ENCODE results near the gene CDH22. TPM values are rescaled to one million over a fixed set of nuclear protein-coding genes. Genes with fewer than 3 reads are reported as not detected.

The CDH22 gene
- total RNA-seq, 4 donors from 2014 or later, result 0.11 to 2.3 (median 0.76) TPM

DNA sequence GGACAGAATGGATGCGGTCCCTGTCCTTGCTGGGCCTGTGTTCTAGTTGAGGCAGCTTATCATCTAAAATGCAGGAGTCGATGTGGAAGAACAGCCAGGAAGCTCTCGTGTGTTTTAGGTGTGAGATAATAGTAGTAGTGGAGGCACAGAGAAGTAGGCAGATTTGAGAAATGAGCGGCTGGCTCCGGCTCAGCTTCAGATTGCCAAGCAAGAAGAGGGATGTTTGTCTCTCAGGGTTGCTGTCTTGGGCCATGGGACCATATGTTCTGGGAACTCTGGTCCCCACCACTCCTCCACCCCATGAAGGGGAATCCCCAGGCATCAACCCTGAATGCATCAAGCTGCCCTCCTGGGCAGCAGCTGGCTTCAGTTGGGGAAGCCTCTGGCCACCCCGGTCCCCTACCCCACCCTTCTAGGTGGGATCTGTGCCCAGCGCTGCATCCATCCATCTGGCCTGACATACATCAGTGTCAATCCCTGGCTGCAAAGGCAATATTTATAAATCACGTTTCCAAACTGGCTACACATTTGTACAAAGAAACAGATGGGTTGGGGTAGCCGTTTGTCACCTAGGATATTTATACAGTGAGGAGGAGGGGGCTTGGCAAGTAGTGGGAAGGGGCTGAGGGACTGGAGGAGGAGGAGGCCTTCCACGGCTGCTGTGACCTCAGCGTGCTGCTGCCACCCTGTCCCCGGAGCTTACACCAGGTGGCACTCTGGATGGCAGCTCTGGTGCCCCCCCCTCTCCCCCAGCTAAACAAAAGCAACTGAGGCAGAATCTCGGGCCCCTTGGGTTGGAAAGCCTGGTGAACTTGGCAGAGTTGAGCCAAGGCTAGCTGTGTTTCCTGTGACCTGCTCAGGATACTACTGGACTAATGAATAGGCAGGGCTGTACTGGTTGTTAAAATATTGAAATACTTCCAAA, 125.8 kb downstream of the CDH22 start:
- intact Hi-C loops (cut with DNase I), result no loop called here
- no peak for DNase-seq

DNA sequence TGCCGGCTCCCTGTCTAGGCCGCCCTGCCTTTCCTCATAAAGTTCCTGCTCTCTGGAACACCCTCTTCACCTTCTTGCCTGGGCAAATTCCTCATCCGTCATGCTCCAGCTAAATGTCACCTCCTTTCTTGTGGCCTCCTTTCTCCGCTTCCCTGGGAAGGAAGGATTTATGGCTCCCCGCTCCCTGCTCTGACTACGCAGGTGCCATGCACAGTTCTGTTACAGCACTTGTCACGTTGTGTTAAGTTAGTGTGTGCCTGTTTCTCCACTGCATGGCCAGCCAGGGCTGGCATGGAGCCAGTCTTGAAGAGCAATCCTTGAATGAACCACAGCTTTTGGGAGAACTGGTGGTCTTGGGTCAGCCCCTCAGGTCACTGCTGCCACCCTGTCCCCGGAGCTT, 128.4 kb downstream of the CDH22 start:
- 47 to 56% methylated on average over 7 of the region's 8 CpGs for WGBS, 2 donors
- H3K4me1 ChIP-seq, result peaks cover 0 to 3% (median 0%) of the 10 kb centered on the region in 3 donors
- H3K9me3 ChIP-seq, result no peaks in the 10 kb centered on the region
- no peak overlapping the region for H3K4me3 ChIP-seq
- intact Hi-C loops (cut with DNase I), result loop anchor here (10.0 kb wide), 1 partner anchor 155 kb away; the partner anchor contains the start of gene SLC12A5
- DNase-seq, result no peak
- TF ChIP-seq, protein P1, sequence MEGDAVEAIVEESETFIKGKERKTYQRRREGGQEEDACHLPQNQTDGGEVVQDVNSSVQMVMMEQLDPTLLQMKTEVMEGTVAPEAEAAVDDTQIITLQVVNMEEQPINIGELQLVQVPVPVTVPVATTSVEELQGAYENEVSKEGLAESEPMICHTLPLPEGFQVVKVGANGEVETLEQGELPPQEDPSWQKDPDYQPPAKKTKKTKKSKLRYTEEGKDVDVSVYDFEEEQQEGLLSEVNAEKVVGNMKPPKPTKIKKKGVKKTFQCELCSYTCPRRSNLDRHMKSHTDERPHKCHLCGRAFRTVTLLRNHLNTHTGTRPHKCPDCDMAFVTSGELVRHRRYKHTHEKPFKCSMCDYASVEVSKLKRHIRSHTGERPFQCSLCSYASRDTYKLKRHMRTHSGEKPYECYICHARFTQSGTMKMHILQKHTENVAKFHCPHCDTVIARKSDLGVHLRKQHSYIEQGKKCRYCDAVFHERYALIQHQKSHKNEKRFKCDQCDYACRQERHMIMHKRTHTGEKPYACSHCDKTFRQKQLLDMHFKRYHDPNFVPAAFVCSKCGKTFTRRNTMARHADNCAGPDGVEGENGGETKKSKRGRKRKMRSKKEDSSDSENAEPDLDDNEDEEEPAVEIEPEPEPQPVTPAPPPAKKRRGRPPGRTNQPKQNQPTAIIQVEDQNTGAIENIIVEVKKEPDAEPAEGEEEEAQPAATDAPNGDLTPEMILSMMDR (IDR thresholded peaks at IDR 0.05), result no peak
- no peak for TF ChIP-seq POLR2A (IDR thresholded peaks at IDR 0.05)
- no peaks in the 10 kb centered on the region for H3K36me3 ChIP-seq
- H3K27me3 ChIP-seq, result peaks cover 0 to 81% (median 1%) of the 10 kb centered on the region in 4 donors
- no peak overlapping the region for H3K27ac ChIP-seq

More for the DNA sequence above, 125.8 kb downstream of the CDH22 start:
- Histone ChIP-seq H3K36me3 (no peaks in the 10 kb centered on the region), H3K4me3 (no peak overlapping the region), H3K4me1 (no peaks in the 10 kb centered on the region), H3K27ac (no peak overlapping the region), H3K9me3 (no peaks in the 10 kb centered on the region), H3K27me3 (peaks cover 0 to 57% (median 0%) of the 10 kb centered on the region in 4 donors)
- TF ChIP-seq, protein P1 (IDR thresholded peaks at IDR 0.05), result no peak
- TF ChIP-seq POLR2A (IDR thresholded peaks at IDR 0.05), result no peak
- 53 to 69% methylated on average over 11 to 13 of the region's 13 CpGs for WGBS, 2 donors

DNA sequence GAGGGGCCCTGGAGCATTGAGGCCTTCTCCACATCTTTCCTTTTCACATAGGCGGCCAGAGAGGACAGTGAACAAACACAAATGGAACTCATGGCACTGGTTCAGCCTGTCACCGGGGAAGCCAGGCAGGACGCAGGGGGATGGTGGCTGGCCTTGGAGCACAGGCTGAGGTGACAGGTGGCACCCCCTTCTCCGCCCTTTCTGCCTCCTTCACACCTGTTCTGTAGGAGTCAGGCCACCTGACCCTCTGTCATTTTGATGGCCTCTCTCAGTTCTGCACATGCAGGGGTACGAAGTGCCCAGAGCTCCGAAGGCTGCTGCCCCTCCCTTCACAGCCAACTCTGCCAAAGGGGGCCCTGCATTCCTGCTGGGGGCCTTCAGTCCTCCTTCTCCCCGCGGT, 129.4 kb downstream of the CDH22 start:
- Histone ChIP-seq H3K27me3 (peaks cover 0 to 91% (median 6%) of the 10 kb centered on the region in 4 donors), H3K9me3 (no peaks in the 10 kb centered on the region), H3K4me1 (peaks cover 0 to 10% (median 0%) of the 10 kb centered on the region in 3 donors), H3K36me3 (no peaks in the 10 kb centered on the region), H3K27ac (no peak overlapping the region), H3K4me3 (no peak overlapping the region)
- 59 to 60% methylated on average over 3 to 8 of the region's 8 CpGs for WGBS, 2 donors
- intact Hi-C loops (cut with DNase I), result loop anchor here (10.0 kb wide), 1 partner anchor 154 kb away; the partner anchor contains the start of gene SLC12A5
- DNase-seq, result no peak
- TF ChIP-seq, protein P1 (IDR thresholded peaks at IDR 0.05), result no peak
- no peak for TF ChIP-seq POLR2A (IDR thresholded peaks at IDR 0.05)

DNA sequence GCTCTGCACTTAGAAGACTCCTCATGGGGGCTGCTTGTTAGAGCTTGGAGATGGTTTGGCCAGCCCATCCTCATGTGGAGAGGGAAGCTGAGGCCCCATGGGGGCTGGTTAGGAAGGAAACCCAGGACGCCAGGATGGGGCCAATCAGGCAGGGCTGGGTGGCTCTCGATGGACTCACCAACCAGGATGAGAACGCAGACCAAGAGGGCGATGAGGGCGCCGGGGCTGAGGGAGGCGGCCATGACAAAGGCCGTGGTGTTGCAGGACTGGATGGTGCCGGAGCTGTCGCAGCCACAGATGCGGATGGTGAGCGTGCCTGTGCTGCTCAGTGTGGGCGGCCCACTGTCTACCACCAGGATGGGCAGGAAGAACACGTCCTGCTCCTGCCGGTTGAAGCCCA, 130.5 kb downstream of the CDH22 start:
- Histone ChIP-seq H3K9me3 (no peaks in the 10 kb centered on the region), H3K27me3 (peaks cover 0 to 91% (median 9%) of the 10 kb centered on the region in 4 donors), H3K36me3 (no peaks in the 10 kb centered on the region), H3K4me1 (peaks cover 0 to 10% (median 0%) of the 10 kb centered on the region in 3 donors), H3K27ac (no peak overlapping the region), H3K4me3 (no peak overlapping the region)
- no peak for DNase-seq
- TF ChIP-seq, protein P1 (IDR thresholded peaks at IDR 0.05), result no peak
- no peak for TF ChIP-seq POLR2A (IDR thresholded peaks at IDR 0.05)
- 87 to 90% methylated on average over 2 to 15 of the region's 15 CpGs for WGBS, 2 donors
- intact Hi-C loops (cut with DNase I), result loop anchor here (10.0 kb wide), 1 partner anchor 153 kb away; the partner anchor contains the start of gene SLC12A5

Measured in esophagus squamous epithelium (tissue), 5 donors.